SU-DHL-6 (cell line): Measurements from ENCODE around the gene NFATC1.

Experiments used
- CTCF ChIP-seq: fragments of 200-600 bp; sonication (generic); IDR thresholded peaks from one replicate; pipeline ENCODE4 v1.5.1; 2017; ENCODE audit warnings: antibody characterized with exemption, mild to moderate bottlenecking, low read length, moderate library complexity; ENCODE audit not compliant: insufficient read depth, poor library complexity, severe bottlenecking
- EZH2phosphoT487 ChIP-seq: fragments of 200-600 bp; sonication (generic), shearing (Covaris generic); conservative IDR thresholded peaks from 2 replicates; pipeline ENCODE4 v1.6.1; 2018; ENCODE audit warnings: mild to moderate bottlenecking, antibody characterized with exemption, low read length, moderate library complexity, mixed read lengths

- TF ChIP-seq CTCF (no peak), EZH2phosphoT487 (no peak)
Observed at GRCh38 chr18:79438898-79439627, 43.3 kb downstream of the NFATC1 start.
